ENCODE measurements around the gene DUSP6. TPM values are rescaled to one million over a fixed set of nuclear protein-coding genes. Genes with fewer than 3 reads are reported as not detected.
A peak's percentile ranks its signal among the peaks of the same experiment; 100 is the strongest.

DUSP6 gene
- total and polyA plus RNA-seq, 2 of the 8 experiments (the other 6 are each of a cell fraction or from before 2014, with no cell fraction given), result 99.3 to 179 TPM

GRCh38 chr12:89352242-89352491 is 134 bp downstream of the DUSP6 start:
- Histone ChIP-seq H3K27ac (ENCODE audit: low read depth, low read length) (peak overlapping the region; percentile 49; the same call in 1 of the 2 replicates), H3K18ac (ENCODE audit: extremely low read depth, low read length) (peak overlapping the region; percentile 99; the same call in 1 of the 2 replicates), H3K79me2 (ENCODE audit: control insufficient read depth in 1 of 2, insufficient read depth in 2 of 2, low read length in 2 of 2) (peaks cover 0 to 41% of the 10 kb centered on the region in 2 experiments; a peak in 3 of 4 replicates), H2BK15ac (ENCODE audit: low read length) (0 out of 2 replicates have a peak overlapping the region, but pooled peaks have one; percentile 76), H2BK20ac (ENCODE audit: low read length) (no peak overlapping the region), H4K5ac (ENCODE audit: insufficient read length, low read depth, low read length) (no peak overlapping the region), H3K27me3 (replicated peaks in 1 of 4; ENCODE audit: control insufficient read depth in 3 of 4, extremely low read depth in 1 of 4, insufficient read depth in 3 of 4, low read length in 3 of 4) (peaks cover 8 to 53% (median 29%) of the 10 kb centered on the region in 4 experiments), H3K23me2 (ENCODE audit: low read depth, low read length) (peaks cover 31% of the 10 kb centered on the region), H4K91ac (replicated peaks; ENCODE audit: insufficient read length, low read length) (no peak overlapping the region), H3K4me1 (replicated peaks in 1 of 4; ENCODE audit: control insufficient read depth in 3 of 4, insufficient read depth in 4 of 4, low read length in 3 of 4) (peaks cover 16 to 23% (median 19%) of the 10 kb centered on the region in 4 experiments), H2BK120ac (replicated peaks; ENCODE audit: low read depth, low read length) (no peak overlapping the region), H3K14ac (ENCODE audit: insufficient read length) (no peak overlapping the region), H3K56ac (replicated peaks; ENCODE audit: insufficient read length, low read depth, low read length) (peak overlapping the region; percentile 77), H3K36me3 (ENCODE audit: control insufficient read depth in 2 of 4, insufficient read depth in 4 of 4, low read length in 3 of 4) (peaks cover 0 to 14% (median 3%) of the 10 kb centered on the region in 4 experiments; a peak in 3 of 8 replicates), H3K9me3 (ENCODE audit: insufficient read depth in 2 of 2, low read depth in 1 of 2, low read length in 1 of 2) (no peaks in the 10 kb centered on the region), H4K8ac (ENCODE audit: extremely low read depth, insufficient read depth, low read length) (no peak overlapping the region; the same call in 1 of the 2 replicates), H2AK5ac (ENCODE audit: low read depth, low read length) (no peak overlapping the region), H3K4ac (replicated peaks; ENCODE audit: insufficient read length, low read depth, low read length) (no peak overlapping the region), H3K4me2 (ENCODE audit: insufficient read depth in 1 of 2, low read depth in 2 of 2, low read length in 2 of 2) (peak overlapping the region; percentile 80 to 98), H3K9ac (replicated peaks in 1 of 4; ENCODE audit: extremely low read depth in 1 of 4, low read depth in 3 of 4, low read length in 3 of 4) (peak overlapping the region; percentile 43 to 72 (median 62)), H3K79me1 (ENCODE audit: low read depth, low read length) (no peaks in the 10 kb centered on the region; the same call in 1 of the 2 replicates), H2AFZ (ENCODE audit: low read length) (no peak overlapping the region), H3K23ac (ENCODE audit: insufficient read length) (no peak overlapping the region), H3K4me3 (ENCODE audit: extremely low read depth in 1 of 4, insufficient read depth in 2 of 4, low read depth in 3 of 4, low read length in 4 of 4) (peak overlapping the region; percentile 36 to 85 (median 83)), H2BK12ac (ENCODE audit: low read depth, low read length) (0 out of 2 replicates have a peak overlapping the region, but pooled peaks have one; percentile 86), H2BK5ac (ENCODE audit: low read depth, low read length) (peak overlapping the region; percentile 93), H4K20me1 (replicated peaks in 1 of 2; ENCODE audit: control insufficient read depth in 1 of 2, insufficient read depth in 2 of 2, low read length in 2 of 2) (peaks cover 9 to 15% of the 10 kb centered on the region in 2 experiments)
- FAIRE-seq (no peak), DNase-seq (ENCODE audit: low read depth in 1 of 2, low spot score in 2 of 2) (no peak)
- WGBS, 2 experiments (ENCODE audit: extremely low coverage in 1 of 2, insufficient coverage in 1 of 2, insufficient read length in 1 of 2, insufficient replicate concordance in 2 of 2, low coverage in 1 of 2, low lambda C conversion rate in 2 of 2, missing lambda C conversion rate in 1 of 2), result 1% methylated on average over 10 of the region's 10 CpGs; no CpG with 5 or more reads in 1 of the 2 experiments
- ChIA-PET CTCF (ENCODE audit: partially characterized antibody) (interaction anchor here (1.0 to 3.1 kb wide), 5 partner anchors 11 to 300 kb away, joined by 3 to 28 read pairs (median 5); no protein-coding TSS in a partner anchor), POLR2A (ENCODE audit: partially characterized antibody) (interaction anchor here (0.7 to 4.8 kb wide), 45 partner anchors 7 to 357 kb away, joined by 3 to 41 read pairs (median 5); partner anchors contain the start of gene ATP2B1)
- no peak for TF ChIP-seq JUND (IDR thresholded peaks at IDR 0.05; ENCODE audit: low read length)
- TF ChIP-seq NRF1 (IDR thresholded peaks at IDR 0.05; ENCODE audit: low read depth, low read length), result no peak
- TF ChIP-seq JUN (IDR thresholded peaks at IDR 0.05; ENCODE audit: low read depth, low read length), result no peak
- TF ChIP-seq PHF8 (conservative IDR thresholded peaks at IDR 0.05; ENCODE audit: low read depth, low read length), result 0 out of 2 replicates have a peak, but pooled peaks have one; percentile 23
- no peak for TF ChIP-seq CREB1 (IDR thresholded peaks at IDR 0.05)
- no peak for TF ChIP-seq TCF12 (IDR thresholded peaks at IDR 0.05; ENCODE audit: low read depth, low read length)
- no peak for TF ChIP-seq SRF (IDR thresholded peaks at IDR 0.05; ENCODE audit: low read depth, low read length)
- no peak for TF ChIP-seq MAFK (IDR thresholded peaks at IDR 0.05; ENCODE audit: low read depth, low read length)
- TF ChIP-seq ASH2L (IDR thresholded peaks at IDR 0.05; ENCODE audit: low read length), result peak; percentile 62
- TF ChIP-seq FOSL1 (IDR thresholded peaks at IDR 0.05; ENCODE audit: insufficient read depth, low read depth, low read length), result no peak
- no peak for TF ChIP-seq BACH1 (IDR thresholded peaks at IDR 0.05; ENCODE audit: low read length)
- TF ChIP-seq KDM4A (IDR thresholded peaks at IDR 0.05; ENCODE audit: low read depth, low read length, severe bottlenecking), result no peak
- no peak for TF ChIP-seq POU5F1 (IDR thresholded peaks at IDR 0.05; ENCODE audit: low read depth, low read length)
- TF ChIP-seq TBP (IDR thresholded peaks at IDR 0.05; ENCODE audit: low read depth, low read length), result no peak
- TF ChIP-seq SIRT6 (IDR thresholded peaks at IDR 0.05; ENCODE audit: low read length), result no peak
